GM20431 (cell line): ENCODE measurements around the gene CYB5D1.
"Not testable (repeated sequence)": the region's sequence is repeated elsewhere in the genome, so short reads cannot be mapped to it uniquely, and the experiment has no call there.

Source experiments
- in situ Hi-C: fragments of 300-500 bp; cut with MseI, MboI; formaldehyde crosslinking; loops from one replicate; pipeline ENCODE4 v1.15.0; 2020; ENCODE audit warnings: low sequenced_read_pairs; ENCODE audit not compliant: unreplicated experiment

Gene CYB5D1

GRCh38 chr17:7854851-7855659 is 2.7 kb upstream of the CYB5D1 start, which contains the start of gene TMEM88:
TSS of gene TMEM88 (plus strand) at chr17:7855066. CDS start at chr17:7855075, 9 bp downstream.
- in situ Hi-C loops: no loop called here

GRCh38 chr17:7855660-7856010 is 2.2 kb upstream of the CYB5D1 start:
- in situ Hi-C loops: no loop called here

- in situ Hi-C loops: no loop called here
Measured at GRCh38 chr17:7856011-7856810, 1.6 kb upstream of the CYB5D1 start.

- in situ Hi-C loops: no loop called here
Measured at GRCh38 chr17:7856811-7857712, 741 bp upstream of the CYB5D1 start, which contains the start of gene NAA38. TSS of gene NAA38 (minus strand) at chr17:7857559. CDS start at chr17:7857463, 96 bp downstream.

GRCh38 chr17:7858522-7858810 is 663 bp downstream of the CYB5D1 start:
- in situ Hi-C loops: no loop called here

- in situ Hi-C loops: no loop called here
Measured at GRCh38 chr17:7859028-7859427, 1.2 kb downstream of the CYB5D1 start.

- in situ Hi-C loops: no loop called here
Measured at GRCh38 chr17:7862692-7863437, 5.1 kb downstream of the CYB5D1 start.

- in situ Hi-C loops: not testable (repeated sequence)
Measured at GRCh38 chr17:7864384-7864783, 6.6 kb downstream of the CYB5D1 start.

- in situ Hi-C loops: no loop called here
Measured at GRCh38 chr17:7864995-7865650, 7.3 kb downstream of the CYB5D1 start.

GRCh38 chr17:7867881-7868329 is 10.1 kb downstream of the CYB5D1 start:
- in situ Hi-C loops: no loop called here

- in situ Hi-C loops: no loop called here
Measured at GRCh38 chr17:7873051-7873450, 15.2 kb downstream of the CYB5D1 start.

- in situ Hi-C loops: no loop called here
Measured at GRCh38 chr17:7875804-7876370, 18.1 kb downstream of the CYB5D1 start.

- in situ Hi-C loops: no loop called here
Measured at GRCh38 chr17:7878234-7878633, 20.4 kb downstream of the CYB5D1 start.

- in situ Hi-C loops: no loop called here
Measured at GRCh38 chr17:7880076-7880868, 22.5 kb downstream of the CYB5D1 start.

- in situ Hi-C loops: no loop called here
Measured at GRCh38 chr17:7881276-7882054, 23.7 kb downstream of the CYB5D1 start.

GRCh38 chr17:7882068-7882467 is 24.3 kb downstream of the CYB5D1 start:
- in situ Hi-C loops: no loop called here

GRCh38 chr17:7882629-7883028 is 24.8 kb downstream of the CYB5D1 start:
- in situ Hi-C loops: no loop called here
